HG03280 (cell line): Measurements from ENCODE around the gene MYCBPAP.

Source experiments
- ATAC-seq: cut with Tn5 transposase; IDR thresholded peaks from one replicate; pipeline ENCODE4 v1.9.1; 2021; ENCODE audit warnings: mild to moderate bottlenecking, moderate library complexity; ENCODE audit not compliant: unreplicated experiment

The MYCBPAP gene, protein sequence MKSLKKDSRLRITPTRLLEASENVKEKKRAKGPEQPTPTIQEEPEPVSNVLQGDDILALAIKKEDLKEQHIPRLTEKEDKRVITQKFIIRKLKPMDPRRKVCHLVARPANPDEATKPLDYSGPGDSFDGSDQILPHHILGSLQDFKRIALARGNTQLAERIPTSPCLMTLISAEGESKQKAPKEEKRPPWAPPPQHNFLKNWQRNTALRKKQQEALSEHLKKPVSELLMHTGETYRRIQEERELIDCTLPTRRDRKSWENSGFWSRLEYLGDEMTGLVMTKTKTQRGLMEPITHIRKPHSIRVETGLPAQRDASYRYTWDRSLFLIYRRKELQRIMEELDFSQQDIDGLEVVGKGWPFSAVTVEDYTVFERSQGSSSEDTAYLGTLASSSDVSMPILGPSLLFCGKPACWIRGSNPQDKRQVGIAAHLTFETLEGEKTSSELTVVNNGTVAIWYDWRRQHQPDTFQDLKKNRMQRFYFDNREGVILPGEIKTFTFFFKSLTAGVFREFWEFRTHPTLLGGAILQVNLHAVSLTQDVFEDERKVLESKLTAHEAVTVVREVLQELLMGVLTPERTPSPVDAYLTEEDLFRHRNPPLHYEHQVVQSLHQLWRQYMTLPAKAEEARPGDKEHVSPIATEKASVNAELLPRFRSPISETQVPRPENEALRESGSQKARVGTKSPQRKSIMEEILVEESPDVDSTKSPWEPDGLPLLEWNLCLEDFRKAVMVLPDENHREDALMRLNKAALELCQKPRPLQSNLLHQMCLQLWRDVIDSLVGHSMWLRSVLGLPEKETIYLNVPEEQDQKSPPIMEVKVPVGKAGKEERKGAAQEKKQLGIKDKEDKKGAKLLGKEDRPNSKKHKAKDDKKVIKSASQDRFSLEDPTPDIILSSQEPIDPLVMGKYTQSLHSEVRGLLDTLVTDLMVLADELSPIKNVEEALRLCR

DNA sequence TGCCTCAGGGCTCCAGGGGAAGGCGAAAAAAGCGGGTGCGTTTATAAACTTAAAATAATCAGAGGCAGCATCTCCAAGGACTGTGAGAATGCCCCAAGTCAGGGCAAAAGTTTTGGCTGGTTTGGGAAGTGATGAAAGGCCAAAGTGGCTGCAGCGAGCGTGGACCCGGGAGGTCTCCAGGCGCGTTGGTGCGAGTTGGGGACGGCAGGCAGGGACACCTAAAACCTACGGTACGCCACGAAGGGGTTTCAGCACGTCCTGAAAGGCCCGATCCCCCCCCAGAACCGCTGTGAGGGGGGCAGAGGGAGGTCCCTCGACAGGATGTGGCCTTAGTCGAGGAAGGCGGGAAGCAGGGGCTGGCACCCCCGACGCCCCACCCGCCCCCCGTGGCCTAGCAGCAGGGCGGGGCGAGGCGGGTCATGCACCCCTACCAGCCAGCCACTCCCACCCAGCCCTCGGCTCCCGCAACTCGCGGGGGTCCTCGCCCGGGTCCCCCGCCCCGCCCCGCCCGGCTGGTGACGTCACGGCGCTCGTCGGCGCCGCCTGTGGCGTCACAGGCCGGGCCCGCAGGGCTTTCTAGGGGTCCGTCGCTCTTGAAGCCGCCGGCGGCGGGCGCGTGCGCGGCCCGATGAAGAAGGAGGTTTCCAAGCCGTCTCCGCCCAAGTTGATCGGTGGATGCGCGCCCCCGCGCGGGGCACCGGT, at the start of gene MYCBPAP:
Gene MYCBPAP (plus strand): TSS at position 569 of the 702 bp plus-strand sequence. CDS start 236 bp downstream, outside the sequence.
- peak; percentile 41 for ATAC-seq

- ATAC-seq = no peak
Observed at GRCh38 chr17:50458701-50459676, 49.2 kb upstream of the MYCBPAP start.

GRCh38 chr17:50459756-50460155, 48.5 kb upstream of the MYCBPAP start:
- no peak for ATAC-seq

- ATAC-seq = no peak
Observed at GRCh38 chr17:50460831-50461526, 47.3 kb upstream of the MYCBPAP start.

GRCh38 chr17:50461550-50462132, 46.6 kb upstream of the MYCBPAP start:
- ATAC-seq = no peak

DNA sequence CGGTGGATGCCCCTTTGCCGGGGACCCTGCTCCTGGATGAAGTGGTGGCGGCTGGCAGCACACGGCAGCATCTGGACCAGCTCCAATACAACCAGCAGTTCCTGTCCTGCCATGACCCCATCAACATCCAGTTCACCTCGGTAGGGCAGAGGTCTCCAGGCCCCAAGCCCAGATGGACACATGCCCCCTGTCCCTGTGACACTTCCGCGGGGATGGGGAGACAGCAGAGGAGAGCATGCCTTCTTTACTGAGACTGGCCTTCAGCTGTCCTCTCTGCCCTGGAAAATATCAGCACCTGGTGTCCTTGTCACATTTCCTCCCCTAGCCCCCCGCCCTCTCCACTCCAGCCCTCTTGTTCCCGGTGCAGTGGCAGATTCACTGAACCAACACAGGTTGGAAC, 45.8 kb upstream of the MYCBPAP start:
- ATAC-seq = no peak

- no peak for ATAC-seq
Observed at GRCh38 chr17:50464121-50464520, 44.1 kb upstream of the MYCBPAP start.

DNA sequence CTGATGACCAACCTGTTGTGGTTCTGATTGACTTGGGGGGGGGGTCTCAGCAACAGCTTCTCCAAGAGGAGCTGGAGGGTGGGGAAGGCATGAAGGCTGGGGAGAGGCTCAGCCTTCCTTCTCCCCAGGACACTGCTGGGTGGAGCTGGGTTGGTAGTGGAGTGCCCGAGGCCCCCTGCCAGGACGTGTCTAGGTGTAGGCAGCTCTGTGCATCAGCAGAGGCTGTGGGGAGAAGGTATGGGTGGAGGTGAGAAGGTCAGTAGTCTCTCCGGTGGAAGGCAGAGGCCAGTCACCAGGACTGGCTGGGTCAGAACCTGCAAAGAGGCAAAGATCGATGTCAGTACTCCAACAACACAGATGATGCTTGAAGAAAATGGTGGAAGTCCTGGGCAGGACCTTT, 43.5 kb upstream of the MYCBPAP start:
- ATAC-seq = no peak

DNA sequence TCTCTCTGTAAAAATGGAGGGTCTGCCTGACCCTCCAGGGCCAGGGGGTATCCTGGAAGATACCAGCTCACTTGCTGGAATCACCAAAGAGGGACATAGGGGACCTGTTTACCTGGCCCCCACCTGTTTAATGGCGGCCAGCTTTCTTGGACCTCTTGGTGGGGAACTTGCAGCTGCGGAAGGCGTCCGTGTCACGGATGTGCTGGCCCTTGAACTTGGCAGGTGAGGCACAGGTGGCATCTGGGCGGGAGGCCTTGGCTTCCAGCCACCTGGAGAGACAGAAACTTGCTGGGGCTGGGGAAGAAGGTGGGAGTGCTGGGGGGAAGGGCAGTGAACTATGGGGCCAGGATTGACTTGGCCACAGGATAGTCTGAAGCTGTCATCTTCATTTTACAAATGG, 43.1 kb upstream of the MYCBPAP start:
- ATAC-seq = no peak

DNA sequence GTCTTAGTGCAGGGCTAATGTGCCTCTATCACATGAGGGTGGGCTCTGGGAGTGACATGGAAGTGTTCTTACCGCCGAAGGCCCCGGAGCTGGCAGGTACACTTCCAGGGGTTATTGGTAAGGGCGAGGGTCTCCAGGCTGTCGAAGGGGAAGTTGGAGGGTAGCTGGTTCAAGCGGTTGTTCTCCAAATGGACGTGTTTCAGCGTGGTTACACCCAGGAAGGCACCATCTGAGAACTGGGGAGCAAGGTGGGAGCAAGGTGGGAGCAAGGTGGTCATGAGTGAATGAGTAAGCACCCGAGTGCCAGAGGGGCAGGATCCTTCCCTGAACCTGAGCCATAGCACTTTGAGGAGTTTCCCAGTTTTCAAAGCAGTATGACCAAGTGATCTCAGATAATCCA, 42.6 kb upstream of the MYCBPAP start:
- no peak for ATAC-seq

DNA sequence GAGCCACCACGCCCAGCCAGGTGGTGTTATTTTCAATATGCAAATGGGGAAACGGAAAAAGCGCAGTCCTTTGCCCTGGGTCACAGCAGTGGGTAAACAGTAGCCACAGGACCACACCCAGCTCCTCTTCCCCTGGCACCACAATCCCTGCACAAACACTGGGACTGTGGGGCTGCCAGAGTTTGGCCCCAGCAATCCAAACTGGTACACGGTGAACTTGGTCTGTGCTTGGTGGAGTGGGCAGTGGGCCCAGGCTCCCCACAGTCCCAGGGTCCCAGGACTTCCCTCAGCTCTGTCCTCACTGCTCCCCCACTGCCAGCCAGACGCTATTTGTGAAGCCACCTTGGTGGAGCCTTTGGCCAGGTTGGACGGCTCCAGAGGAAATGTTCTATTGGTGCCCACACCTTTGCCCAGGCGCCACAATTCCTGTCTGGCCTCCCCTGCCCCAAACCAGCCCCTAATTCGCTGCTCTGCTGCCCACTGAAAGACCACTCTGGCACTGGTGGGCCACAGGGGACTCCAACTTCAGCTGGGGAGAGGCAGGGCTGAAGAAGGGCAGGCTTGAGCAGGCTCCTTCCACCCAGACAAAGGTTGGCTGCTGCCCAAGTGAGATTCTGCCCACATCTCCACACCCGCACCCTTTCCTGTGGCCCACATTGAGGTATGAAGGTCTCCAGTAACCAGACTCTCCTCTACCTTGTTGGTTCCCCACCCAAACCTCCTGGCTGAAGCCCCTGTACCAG, 41.7 kb upstream of the MYCBPAP start:
- no peak for ATAC-seq

DNA sequence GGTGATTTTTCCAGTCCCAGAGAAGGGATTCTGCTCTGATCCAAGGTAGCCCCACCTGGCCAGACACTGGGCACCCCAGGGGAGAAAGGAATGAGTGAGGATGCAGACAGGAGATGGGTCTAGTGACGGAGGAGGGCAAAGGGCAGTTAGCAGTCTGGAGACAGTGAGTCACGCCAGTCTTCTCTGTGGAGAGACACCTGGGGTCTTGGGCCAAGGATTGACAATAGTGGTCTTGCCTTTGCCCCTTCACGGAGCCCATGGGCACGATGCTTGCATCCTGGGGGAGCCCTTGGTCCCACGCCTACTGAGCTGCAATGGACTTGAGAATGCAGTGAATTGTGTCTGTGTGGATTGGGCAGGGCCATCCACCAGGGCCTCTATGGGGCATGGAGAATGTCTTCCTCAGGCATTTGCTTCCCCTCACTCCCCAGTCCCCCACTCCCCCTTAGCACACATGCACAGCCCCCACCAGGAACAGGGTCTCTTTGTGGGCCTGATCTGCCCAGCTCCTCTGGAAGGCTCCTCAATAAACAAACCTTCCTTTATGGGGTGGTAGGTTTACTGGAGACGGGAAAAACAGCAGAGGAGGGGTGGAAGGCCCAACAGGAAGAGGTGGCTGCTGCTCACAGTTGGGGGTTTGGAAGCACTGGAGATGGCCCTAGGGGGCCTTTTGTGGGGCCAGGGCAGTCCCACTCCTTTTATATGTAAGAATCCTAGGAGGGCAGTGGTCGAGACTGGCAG, 41.0 kb upstream of the MYCBPAP start:
- no peak for ATAC-seq

GRCh38 chr17:50467855-50468303, 40.4 kb upstream of the MYCBPAP start:
- no peak for ATAC-seq

DNA sequence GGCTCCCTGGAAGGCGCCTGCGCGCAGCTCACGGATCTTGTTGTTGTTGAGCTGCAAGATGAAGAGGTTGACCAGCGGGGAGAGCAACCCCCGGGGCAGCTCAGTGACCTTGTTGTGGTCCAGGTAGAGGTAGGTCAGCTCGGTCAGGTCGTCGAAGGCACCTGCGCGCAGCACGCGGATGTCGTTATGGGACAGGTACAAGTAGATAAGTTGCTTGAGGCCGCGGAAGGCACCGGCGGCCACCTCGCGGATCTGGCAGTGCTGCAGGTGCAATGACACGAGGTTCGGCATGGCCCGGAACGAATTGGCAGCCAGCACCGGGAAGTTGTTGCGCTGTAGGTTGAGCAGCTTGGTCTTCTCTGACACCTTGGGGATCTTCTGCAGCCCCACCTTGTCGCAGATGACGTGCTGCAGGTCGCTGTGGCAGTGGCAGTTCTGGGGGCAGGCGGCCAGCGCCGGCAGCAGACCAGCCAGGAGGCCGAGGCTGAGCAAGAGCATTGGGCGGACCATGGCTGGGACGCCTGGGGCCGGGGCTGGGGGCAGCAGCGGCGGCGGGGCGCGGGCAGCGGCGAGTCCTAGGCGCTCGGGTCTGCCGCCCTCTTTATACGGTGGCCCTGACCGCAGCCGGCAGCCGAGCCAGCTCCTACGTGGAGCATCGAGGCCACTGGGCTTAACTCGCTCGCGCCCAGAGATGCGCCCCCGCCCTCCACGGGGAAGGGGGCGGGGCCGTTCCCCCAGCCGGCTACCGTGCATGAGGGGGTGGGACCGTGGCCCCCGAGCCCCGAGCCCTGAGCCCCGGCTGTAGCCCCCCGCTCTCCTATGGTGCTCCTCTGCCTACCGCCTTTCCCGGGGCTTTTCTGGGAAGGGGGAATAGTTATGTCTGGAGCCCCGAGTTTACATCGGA, 39.7 kb upstream of the MYCBPAP start, which contains the start of gene CHAD:
Gene CHAD (minus strand): TSS at position 577 of the 904 bp plus-strand sequence. CDS start 67 bp downstream, at position 510.
- ATAC-seq = no peak

DNA sequence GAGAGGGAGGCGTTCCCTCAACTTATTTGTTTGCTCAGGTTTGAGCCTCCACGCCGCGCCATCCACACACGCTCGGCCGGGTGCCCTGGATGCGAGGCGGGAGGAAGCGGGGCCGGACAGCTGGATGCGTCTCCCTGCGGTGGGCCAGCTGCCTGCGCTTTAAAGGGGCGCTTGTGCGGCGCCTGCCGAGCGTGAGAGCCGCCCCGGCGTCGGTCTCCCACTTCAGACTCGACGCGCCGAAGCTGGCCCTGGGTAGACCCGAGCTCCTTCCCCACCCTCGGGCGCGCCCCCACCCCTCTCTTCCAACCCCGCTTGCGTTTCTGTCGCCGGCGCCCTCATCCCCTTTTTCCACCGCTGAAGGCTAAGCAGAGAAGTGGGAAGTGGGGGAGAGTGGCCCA, 39.0 kb upstream of the MYCBPAP start:
- ATAC-seq = no peak

GRCh38 chr17:50469671-50470305, 38.5 kb upstream of the MYCBPAP start:
- no peak for ATAC-seq
